ENCODE measurements around the gene CD200.

DNA sequence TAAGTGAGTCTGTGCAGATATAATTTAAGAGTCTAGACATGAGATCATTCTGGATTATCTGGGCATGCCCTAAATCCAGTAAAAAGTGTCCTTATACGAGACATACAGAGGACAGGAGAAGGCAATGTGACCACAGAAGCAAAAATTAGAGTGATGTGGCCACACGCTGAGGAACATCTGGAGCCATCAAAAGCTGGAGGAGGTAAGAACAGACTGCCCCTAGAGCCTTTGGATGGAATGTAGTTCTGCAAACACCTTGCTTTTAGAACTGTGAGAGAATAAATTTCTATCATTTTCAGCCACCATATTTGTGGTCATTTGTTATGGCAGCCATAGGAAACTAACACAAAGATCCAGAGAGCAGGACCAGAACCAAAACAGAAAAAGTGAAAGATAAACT is 41.0 kb downstream of the CD200 start:
- TF ChIP-seq POLR2A (IDR thresholded peaks at IDR 0.05) (no peak), POLR2AphosphoS5 (IDR thresholded peaks at IDR 0.05) (no peak), EP300 (IDR thresholded peaks at IDR 0.05) (no peak)
- TF ChIP-seq, protein P1, sequence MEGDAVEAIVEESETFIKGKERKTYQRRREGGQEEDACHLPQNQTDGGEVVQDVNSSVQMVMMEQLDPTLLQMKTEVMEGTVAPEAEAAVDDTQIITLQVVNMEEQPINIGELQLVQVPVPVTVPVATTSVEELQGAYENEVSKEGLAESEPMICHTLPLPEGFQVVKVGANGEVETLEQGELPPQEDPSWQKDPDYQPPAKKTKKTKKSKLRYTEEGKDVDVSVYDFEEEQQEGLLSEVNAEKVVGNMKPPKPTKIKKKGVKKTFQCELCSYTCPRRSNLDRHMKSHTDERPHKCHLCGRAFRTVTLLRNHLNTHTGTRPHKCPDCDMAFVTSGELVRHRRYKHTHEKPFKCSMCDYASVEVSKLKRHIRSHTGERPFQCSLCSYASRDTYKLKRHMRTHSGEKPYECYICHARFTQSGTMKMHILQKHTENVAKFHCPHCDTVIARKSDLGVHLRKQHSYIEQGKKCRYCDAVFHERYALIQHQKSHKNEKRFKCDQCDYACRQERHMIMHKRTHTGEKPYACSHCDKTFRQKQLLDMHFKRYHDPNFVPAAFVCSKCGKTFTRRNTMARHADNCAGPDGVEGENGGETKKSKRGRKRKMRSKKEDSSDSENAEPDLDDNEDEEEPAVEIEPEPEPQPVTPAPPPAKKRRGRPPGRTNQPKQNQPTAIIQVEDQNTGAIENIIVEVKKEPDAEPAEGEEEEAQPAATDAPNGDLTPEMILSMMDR (IDR thresholded peaks at IDR 0.05): no peak
